HepG2 (cell line): ENCODE measurements around the gene UBTD1.

Source experiments
- ETS1 ChIP-seq: sonication (generic); formaldehyde crosslinking; IDR thresholded peaks from 2 replicates; pipeline ENCODE4 v1.4.0; 2020; ENCODE audit warnings: missing genetic modification reagents
- MIER3 ChIP-seq: IDR thresholded peaks from 2 replicates; pipeline ENCODE4 v1.6.1; 2016; ENCODE audit warnings: missing compliant biosample characterization, borderline replicate concordance
- USF2 ChIP-seq, 2 experiments: sonication (generic) in 1 of 2; formaldehyde crosslinking in 1 of 2; IDR thresholded peaks; 2 replicates each; pipeline versions ENCODE4 v1.5.1 to v1.6.1; 2011 to 2020; ENCODE audit warnings: borderline replicate concordance in 1 of 2, low read depth in 1 of 2, low read length in 1 of 2, mild to moderate bottlenecking in 1 of 2, missing genetic modification reagents in 1 of 2, moderate library complexity in 1 of 2
- ZNF274 ChIP-seq: sonication (generic); formaldehyde crosslinking; IDR thresholded peaks from 2 replicates; pipeline ENCODE4 v1.5.1; 2020; ENCODE audit warnings: mild to moderate bottlenecking, missing genetic modification reagents

GRCh38 chr10:97514344-97514743 is 15.6 kb downstream of the UBTD1 start:
- TF ChIP-seq MIER3 (CRISPR knock-in tag), result no peak
- no peak for TF ChIP-seq ETS1 (CRISPR knock-in tag)
- no peak for TF ChIP-seq USF2 (IDR thresholded peaks at IDR 0.05; ENCODE audit: low read depth, low read length)
- TF ChIP-seq USF2 (CRISPR knock-in tag; IDR thresholded peaks at IDR 0.05; ENCODE audit: borderline replicate concordance), result no peak
- no peak for TF ChIP-seq ZNF274 (CRISPR knock-in tag)
